Measurements from ENCODE around the gene ARHGEF4.

The ARHGEF4 gene

DNA sequence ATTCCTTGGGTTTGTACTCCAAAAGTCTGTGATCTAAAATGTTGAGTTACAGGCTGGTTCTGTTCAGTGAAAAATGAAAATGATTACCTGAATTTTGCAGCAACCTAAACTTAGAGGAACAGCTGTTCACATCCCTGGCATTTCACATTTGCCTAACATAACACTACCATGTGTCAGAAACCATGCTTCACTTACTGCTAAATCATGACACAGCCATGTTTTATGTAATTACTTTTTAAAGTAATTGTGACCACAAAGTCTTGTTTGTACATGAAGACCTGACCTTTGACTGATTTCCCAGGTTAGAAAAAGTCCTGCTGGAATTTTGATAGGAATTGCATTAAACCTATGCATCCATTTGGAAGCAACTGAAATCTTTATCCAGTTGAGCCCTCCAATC lies 177.4 kb downstream of the ARHGEF4 start:
- DNase-seq (ENCODE audit: low read depth): no peak

DNA sequence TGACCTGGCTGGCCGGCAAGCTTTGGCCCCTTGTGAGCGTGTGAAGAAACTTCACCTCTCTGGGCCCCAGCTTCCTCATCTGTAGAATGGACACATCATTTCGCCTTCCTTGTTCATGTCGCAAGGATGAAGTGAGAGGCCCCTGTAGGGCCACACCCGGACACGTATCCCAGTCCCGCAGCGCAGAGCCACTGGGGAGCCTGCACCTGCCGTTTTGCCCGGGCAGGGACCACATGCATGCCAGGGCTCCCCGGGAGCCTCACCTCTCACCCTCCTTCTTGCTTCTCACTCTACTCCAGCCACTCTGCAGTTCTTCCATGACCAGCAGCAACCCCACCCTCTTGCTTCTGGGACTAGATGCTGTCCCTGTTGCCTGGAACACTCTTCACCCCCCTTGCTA lies 179.1 kb downstream of the ARHGEF4 start:
- no peak for DNase-seq (ENCODE audit: low read depth)

DNA sequence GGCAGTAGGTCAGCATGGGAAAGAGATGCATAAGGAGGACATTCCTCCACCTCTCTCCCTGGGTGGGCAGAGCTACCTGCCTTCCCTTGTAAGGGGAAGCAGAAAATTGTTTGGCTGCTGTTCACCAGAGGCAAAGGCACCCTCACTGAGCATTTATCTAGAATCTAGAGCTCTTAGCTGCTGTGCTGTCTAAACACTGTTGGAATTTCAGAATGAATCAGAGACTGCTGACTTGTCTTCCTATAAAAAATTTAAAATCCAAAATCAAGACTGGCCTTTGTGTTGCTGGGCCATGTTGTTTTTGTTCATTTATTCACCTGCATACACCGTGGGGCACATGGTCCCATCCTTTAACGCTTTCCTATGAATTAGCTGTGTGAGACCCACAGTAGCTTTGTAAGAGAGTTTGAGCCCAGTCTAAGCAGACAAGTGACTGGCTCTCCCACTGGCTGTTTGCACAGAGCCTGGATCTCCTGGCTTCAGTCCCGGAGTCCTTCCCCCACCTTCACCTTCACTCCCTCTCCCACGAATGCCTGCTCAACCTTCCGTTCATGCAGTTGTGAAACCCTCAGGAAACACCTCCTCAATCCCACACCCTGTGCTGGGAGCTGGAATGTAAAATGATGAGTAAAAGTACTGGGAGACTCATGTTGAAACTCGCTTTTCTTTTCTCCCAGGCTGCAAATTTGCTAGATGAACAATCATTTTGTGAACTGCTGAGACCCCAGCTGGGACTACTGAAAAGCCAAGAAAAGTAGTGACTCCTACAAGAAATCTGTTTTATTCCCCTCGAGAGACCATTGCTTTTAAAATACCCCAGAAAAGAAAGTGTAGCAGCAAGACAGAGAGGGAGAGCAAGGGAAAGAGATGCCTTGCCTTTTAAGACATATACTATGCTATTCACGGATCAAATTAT lies 180.4 kb downstream of the ARHGEF4 start:
- DNase-seq (ENCODE audit: low read depth): no peak

- no peak for DNase-seq (ENCODE audit: low read depth)
These were observed 186.0 kb downstream of the ARHGEF4 start for GRCh38 chr2:131022731-131023130.

DNA sequence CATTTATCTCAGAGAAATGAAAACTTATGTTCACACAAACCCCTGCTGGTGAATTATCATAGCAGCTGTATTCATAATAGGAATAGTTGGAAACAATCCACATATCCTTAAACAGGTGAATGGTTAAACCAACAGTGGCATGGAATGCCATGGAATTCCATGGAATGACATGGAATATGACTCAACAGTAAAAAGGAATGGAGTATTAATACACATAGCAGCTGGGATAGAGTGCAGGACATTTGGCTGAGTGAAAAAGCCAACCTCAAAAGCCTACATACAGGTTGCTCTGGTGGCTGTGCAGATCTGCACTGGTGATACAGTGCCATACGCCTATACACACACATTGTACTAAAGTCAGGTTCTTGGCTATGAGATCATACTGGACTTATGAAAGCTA lies 187.0 kb downstream of the ARHGEF4 start:
- DNase-seq (ENCODE audit: low read depth): no peak

DNA sequence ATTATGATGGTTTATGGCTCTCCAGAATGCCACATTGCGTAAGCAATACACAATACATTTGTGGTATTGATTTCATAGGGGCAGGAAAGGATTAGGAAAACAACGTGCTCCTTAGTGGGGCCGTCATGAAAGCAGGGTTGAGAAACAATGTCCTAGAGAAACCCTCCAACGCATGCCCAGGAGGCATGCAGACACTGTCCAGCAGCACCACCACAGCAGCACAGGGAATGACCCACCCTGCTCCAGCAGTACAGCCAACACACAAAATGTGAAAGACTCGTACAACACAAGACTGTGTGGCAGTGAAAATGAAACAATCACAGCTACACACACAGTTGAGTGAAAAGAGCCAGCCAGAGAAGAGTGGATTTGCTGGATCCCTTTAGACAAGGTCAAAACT lies 190.2 kb downstream of the ARHGEF4 start:
- DNase-seq (ENCODE audit: low read depth): no peak

DNA sequence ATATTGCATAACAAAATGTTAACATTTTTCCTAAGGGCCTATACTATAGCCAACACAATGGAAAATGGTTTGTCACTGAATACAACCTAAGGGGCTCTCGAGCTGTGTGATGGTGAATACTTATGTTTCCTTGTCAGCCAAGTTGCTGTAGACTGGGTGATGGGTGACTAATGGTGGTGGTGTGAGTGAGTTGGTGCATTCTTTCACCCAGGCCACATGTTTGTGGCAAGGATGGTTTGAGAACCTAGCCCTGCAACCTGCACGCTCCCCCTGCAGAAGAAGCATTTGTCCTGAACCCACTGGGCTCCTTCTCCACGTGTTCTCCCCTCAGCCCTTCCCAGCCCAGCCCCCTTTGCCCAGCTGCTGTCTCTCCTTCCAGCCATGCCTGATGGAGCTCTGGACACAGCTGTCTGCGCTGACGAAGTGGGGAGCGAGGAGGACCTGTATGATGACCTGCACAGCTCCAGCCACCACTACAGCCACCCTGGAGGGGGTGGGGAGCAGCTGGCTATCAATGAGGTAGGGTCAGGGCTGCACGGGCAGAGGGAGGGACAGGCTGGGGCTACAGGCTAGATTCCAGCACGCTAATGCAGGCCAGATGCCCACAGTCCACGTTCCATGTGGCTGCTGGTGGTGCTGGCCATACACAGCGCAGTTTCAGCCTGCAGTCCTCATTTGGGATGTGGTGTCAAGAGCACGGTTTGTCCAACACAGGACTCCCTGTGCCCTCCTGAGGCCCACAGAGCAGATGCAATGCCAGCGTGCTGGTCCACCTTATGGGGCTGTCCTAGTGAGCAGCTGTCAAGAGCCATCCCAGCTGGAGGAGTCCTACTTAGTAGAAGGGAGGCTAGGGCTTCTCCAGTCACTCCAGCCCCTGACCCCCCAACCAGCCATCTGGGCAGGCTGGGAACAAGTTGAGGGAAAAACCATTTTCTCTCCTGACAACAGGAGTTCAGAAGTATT lies 191.1 kb downstream of the ARHGEF4 start:
- no peak for DNase-seq (ENCODE audit: low read depth)

- DNase-seq (ENCODE audit: low read depth): no peak
These were observed 193.1 kb downstream of the ARHGEF4 start for GRCh38 chr2:131029812-131030211.

- DNase-seq (ENCODE audit: low read depth): no peak
These were observed 193.8 kb downstream of the ARHGEF4 start for GRCh38 chr2:131030478-131030971.

- no peak for DNase-seq (ENCODE audit: low read depth)
These were observed 194.7 kb downstream of the ARHGEF4 start for GRCh38 chr2:131031431-131031841.

DNA sequence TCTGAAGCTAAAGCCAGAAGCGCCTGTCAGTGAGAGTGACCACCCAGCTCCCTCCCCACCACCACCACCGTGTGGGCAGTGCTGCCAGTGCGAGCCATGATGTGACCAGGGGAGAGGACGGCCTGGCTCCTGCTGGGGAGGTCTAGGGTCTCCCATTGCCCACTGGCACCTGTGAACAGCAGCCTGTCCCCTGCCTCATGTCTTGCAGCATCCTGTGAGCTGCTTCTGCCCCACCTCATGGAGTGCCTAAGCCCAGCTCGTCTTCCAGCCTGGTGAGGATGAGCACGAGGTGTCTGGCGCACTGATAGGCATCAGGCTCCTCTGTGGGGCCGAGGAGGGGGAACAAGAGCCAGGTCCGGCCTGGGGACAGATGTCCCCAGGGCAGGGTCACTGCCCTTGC lies 195.2 kb downstream of the ARHGEF4 start:
- no peak for DNase-seq (ENCODE audit: low read depth)

DNA sequence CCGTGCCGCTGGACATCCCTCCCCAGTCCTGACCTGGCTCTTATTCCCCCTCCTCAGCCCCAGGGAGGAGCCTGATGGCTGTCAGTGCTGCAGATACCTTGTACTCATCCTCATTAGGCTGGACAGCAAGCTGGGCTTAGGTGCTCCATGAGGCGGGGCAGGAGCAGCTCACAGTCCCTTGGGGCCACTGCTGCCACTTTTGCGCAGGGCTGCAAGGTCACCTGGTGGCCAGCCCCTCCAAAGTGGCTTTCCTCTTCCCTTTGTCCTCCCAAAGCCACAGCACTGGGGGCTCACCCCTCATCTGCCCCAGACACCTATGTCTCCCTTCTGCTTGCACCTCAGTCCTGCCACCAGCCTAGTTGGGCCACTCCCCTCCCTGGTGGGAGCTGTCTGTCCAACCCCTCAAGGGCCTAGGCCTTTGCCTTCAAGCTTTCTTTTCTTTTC lies 195.7 kb downstream of the ARHGEF4 start:
- DNase-seq (ENCODE audit: low read depth): no peak

- no peak for DNase-seq (ENCODE audit: low read depth)
These were observed 197.0 kb downstream of the ARHGEF4 start for GRCh38 chr2:131033786-131034121.

GRCh38 chr2:131034122-131035051 lies 197.7 kb downstream of the ARHGEF4 start:
- DNase-seq (ENCODE audit: low read depth): no peak

GRCh38 chr2:131035112-131035825 lies 198.6 kb downstream of the ARHGEF4 start:
- no peak for DNase-seq (ENCODE audit: low read depth)

DNA sequence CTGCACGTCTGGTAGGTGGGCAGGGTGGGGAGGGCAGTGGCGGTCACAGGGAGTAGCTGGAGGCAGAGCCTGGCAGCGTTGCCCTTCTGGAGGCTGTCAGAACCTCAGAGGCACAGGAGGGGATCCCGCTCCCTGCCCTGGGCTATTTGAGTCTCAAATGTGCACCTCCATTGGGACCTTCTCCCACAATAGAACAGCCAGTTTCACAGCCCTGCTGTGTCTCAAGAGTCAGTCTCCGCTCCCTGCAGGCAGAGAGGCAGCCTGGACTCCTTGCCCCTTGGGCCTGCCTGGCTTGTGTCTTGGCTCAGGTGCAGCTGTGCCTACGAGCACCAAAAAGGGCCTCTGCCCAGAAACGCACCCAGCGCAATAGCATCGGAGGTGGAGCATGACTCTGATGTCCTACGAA lies 199.1 kb downstream of the ARHGEF4 start:
- DNase-seq (ENCODE audit: low read depth): no peak

DNA sequence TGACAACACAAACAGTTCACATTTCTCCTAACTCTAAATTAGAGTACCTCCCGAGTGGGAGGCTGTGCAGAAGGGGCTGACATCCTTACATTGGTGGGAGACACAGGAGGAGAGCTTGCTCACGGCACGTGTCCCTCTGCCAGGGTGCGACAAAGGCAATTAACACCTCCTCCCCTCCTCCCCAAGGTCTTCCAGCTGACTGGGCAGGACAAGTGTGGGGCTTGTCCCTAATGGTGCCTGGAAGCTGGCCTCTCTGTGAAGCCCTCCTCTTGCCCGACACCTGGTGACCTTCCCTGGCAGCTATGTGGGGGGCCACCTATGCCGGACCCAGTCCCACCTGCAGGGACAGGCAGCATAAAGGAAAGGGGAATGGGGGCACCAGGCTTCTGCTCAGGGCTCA lies 199.6 kb downstream of the ARHGEF4 start:
- no peak for DNase-seq (ENCODE audit: low read depth)

DNA sequence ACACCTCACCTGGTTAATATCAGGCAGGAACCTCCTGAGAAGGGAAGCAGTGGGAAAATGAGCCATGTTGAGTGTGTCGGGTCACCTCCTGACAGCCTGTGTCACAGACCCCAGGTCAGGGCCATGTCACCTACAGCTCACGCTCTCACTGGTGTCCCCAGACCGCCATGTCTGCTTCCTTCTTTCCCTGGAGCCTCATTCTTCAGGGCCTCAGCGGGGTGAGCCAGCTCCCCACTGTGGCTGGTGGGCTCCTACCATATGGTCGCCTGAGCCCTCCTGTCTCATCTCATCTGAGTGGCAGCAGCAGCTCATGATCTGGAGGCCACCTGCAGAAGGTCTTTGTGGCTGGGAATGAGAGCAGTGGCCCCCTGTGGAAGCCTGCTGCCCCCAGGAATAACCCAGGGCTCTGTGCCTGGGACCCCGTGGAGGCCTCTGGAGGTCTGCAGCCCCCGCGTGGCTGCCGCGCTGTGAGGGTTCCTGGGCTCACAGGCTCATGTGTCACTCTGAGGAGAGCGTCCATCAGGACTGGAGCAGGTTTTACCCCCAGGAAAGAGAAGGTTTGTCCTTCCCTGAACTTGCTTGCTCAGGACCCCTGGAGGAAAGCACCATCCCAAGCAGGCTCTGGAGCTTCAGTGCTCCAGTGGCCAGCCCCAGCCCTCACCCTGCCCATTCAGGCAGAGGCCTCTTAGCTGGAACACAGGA lies 200.1 kb downstream of the ARHGEF4 start:
- no peak for DNase-seq (ENCODE audit: low read depth)

DNA sequence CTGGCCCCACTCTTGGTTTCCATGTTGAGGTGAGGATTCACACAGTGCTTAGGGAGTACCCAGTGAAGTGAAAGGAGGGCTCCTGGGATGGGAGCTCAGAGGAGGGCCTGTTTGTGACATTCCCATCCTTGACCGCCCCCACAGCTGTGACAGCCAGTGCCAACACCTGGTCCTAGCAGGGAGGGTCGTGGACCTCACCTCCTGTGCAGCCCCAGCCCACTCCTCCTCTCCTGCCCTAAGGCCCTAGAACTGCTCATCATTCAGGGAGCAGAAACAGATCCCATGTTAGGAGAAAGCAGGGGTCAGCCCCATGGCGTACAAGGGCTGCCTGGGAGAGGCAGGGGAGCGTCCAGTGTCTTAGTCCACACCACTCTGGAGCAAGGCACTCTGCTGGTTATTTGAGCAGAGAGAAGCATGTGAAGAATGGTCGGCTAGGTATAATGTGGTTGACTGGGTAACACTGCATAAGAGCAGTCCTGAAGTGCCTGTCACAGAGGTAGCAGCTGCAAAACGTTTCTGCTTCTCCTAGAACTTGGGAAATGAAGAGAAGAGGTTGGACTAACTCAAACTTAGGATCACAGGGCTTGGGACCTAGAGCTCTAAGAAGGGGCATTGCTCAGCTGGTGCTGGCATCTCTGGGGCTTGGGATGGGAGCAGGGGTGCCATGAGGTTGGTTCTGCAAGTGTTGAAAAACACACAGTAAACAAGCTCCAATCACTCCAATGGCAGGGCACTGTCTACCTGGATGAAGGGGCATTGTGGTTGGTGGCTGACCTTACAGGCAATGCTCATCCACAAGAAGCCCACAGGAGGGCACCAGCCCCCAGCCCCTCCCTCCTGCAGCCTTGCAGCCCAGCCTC lies 200.9 kb downstream of the ARHGEF4 start:
- no peak for DNase-seq (ENCODE audit: low read depth)
